GM10847 (cell line): ENCODE data around the gene RBCK1.

ENCODE experiments used
- POLR2A ChIP-seq: IDR thresholded peaks from 2 replicates; pipeline ENCODE4 v1.6.1; 2011; ENCODE audit not compliant: insufficient read length; ENCODE audit errors: extremely low read depth

RBCK1 gene

GRCh38 chr20:478010-478948, 70.2 kb downstream of the RBCK1 start:
- TF ChIP-seq POLR2A, result no peak

- TF ChIP-seq POLR2A, result no peak
Observed at GRCh38 chr20:478949-479429, 70.9 kb downstream of the RBCK1 start.

- TF ChIP-seq POLR2A, result no peak
Observed at GRCh38 chr20:479487-479886, 71.4 kb downstream of the RBCK1 start.

GRCh38 chr20:480044-480443, 71.9 kb downstream of the RBCK1 start:
- TF ChIP-seq POLR2A, result no peak

- TF ChIP-seq POLR2A, result no peak
Observed at GRCh38 chr20:481167-481566, 73.1 kb downstream of the RBCK1 start.
